ENCODE results near the gene IL17RC. TPM values are rescaled to one million over a fixed set of nuclear protein-coding genes. Genes with fewer than 3 reads are reported as not detected.
"Not testable (repeated sequence)": the region's sequence is repeated elsewhere in the genome, so short reads cannot be mapped to it uniquely, and the experiment has no call there.

IL17RC gene
- total RNA-seq, 4 donors from 2014 or later = 9.7 to 63.7 (median 33.9) TPM

GRCh38 chr3:9875448-9875847, 41.5 kb upstream of the IL17RC start:
- H3K27ac ChIP-seq = no peak overlapping the region
- intact Hi-C loops (cut with DNase I; ENCODE audit: low total_unique reads) = no loop called here
- TF ChIP-seq, protein P1, sequence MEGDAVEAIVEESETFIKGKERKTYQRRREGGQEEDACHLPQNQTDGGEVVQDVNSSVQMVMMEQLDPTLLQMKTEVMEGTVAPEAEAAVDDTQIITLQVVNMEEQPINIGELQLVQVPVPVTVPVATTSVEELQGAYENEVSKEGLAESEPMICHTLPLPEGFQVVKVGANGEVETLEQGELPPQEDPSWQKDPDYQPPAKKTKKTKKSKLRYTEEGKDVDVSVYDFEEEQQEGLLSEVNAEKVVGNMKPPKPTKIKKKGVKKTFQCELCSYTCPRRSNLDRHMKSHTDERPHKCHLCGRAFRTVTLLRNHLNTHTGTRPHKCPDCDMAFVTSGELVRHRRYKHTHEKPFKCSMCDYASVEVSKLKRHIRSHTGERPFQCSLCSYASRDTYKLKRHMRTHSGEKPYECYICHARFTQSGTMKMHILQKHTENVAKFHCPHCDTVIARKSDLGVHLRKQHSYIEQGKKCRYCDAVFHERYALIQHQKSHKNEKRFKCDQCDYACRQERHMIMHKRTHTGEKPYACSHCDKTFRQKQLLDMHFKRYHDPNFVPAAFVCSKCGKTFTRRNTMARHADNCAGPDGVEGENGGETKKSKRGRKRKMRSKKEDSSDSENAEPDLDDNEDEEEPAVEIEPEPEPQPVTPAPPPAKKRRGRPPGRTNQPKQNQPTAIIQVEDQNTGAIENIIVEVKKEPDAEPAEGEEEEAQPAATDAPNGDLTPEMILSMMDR (IDR thresholded peaks at IDR 0.05) = no peak
- no peak for TF ChIP-seq POLR2A (IDR thresholded peaks at IDR 0.05)

GRCh38 chr3:9876255-9876654, 40.6 kb upstream of the IL17RC start:
- H3K27me3 ChIP-seq; intact Hi-C loops (cut with DNase I; ENCODE audit: low total_unique reads); H3K4me1 ChIP-seq; H3K4me3 ChIP-seq; H3K9me3 ChIP-seq; DNase-seq; H3K36me3 ChIP-seq; H3K27ac ChIP-seq: not testable (repeated sequence)

More at GRCh38 chr3:9875448-9875847, 41.5 kb upstream of the IL17RC start:
- Histone ChIP-seq H3K36me3 (no peaks in the 10 kb centered on the region), H3K4me1 (peaks cover 0 to 5% of the 10 kb centered on the region in 2 donors), H3K9me3 (no peaks in the 10 kb centered on the region), H3K27me3 (no peaks in the 10 kb centered on the region), H3K4me3 (no peak overlapping the region)
- DNase-seq = no peak

DNA sequence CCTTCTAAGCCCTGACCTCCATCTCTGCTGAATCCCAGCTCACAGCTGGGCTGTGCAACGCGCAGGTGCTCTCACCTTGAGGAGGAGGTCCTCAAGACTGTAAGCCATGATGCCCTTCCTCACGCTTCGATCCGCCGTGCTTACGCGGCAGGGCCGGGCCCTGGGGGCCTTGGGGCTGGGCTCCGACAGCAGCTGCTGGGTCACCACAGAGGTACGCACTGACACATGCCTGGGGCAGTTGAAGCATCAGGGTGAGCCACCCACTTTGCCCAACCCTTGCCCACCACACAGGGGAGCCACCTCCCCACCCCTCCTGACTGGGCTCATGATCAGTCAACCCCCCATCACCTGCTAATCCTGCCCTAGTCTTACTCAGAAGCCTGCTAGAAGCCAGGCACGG, 39.9 kb upstream of the IL17RC start:
- H3K36me3 ChIP-seq = no peaks in the 10 kb centered on the region
- H3K27ac ChIP-seq = no peak overlapping the region
- peaks cover 0 to 5% of the 10 kb centered on the region in 2 donors for H3K4me1 ChIP-seq
- no peak for DNase-seq
- no peak overlapping the region for H3K4me3 ChIP-seq
- no peaks in the 10 kb centered on the region for H3K27me3 ChIP-seq
- intact Hi-C loops (cut with DNase I; ENCODE audit: low total_unique reads) = no loop called here
- no peak for TF ChIP-seq POLR2A (IDR thresholded peaks at IDR 0.05)
- TF ChIP-seq, protein P1 (IDR thresholded peaks at IDR 0.05) = no peak
- no peaks in the 10 kb centered on the region for H3K9me3 ChIP-seq

DNA sequence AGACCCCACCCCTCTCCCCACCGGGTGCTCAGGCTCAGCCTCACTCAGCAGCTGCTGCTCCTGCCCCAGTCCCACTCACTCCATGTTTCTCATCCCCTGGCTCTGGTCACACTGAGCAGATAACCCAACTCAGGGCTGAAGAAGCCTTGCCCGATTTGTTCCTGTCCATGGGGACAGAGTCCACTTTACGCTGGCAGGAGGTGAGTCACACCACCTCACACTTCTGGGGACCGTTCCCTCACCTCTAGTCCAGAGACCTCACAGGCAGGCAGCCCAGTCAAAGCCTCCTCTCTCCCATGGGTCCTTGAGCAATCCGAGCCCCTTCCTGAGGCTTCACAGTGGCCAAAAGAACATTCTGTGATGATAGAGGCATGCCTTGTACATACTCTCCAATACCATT, 38.2 kb upstream of the IL17RC start:
- intact Hi-C loops (cut with DNase I; ENCODE audit: low total_unique reads) = no loop called here
- TF ChIP-seq, protein P1 (IDR thresholded peaks at IDR 0.05) = no peak
- no peak for TF ChIP-seq POLR2A (IDR thresholded peaks at IDR 0.05)
- Histone ChIP-seq H3K4me1 (peaks cover 0 to 5% of the 10 kb centered on the region in 2 donors), H3K36me3 (no peaks in the 10 kb centered on the region), H3K27ac (no peak overlapping the region), H3K9me3 (no peaks in the 10 kb centered on the region), H3K27me3 (no peaks in the 10 kb centered on the region), H3K4me3 (no peak overlapping the region)
- no peak for DNase-seq

- DNase-seq = peak in 1 of 2 donors; percentile 60
- intact Hi-C loops (cut with DNase I; ENCODE audit: low total_unique reads) = no loop called here
- H3K27ac ChIP-seq = peak within 1 kb of the TSS; percentile 73 to 82
These were observed 36.9 kb upstream of the IL17RC start, which contains the start of gene CIDEC for GRCh38 chr3:9879830-9880549. TSS of gene CIDEC (minus strand) at chr3:9880253. CDS start at chr3:9878486, 1,767 bp downstream.

More at GRCh38 chr3:9879830-9880549, 36.9 kb upstream of the IL17RC start, which contains the start of gene CIDEC:
- Histone ChIP-seq H3K4me3 (no peak within 1 kb of the TSS), H3K27me3 (no peaks in the 10 kb centered on the region), H3K36me3 (no peaks in the 10 kb centered on the region), H3K4me1 (peaks cover 0 to 5% of the 10 kb centered on the region in 2 donors), H3K9me3 (no peaks in the 10 kb centered on the region)
- TF ChIP-seq, protein P1 (IDR thresholded peaks at IDR 0.05) = no peak
- no peak for TF ChIP-seq POLR2A (IDR thresholded peaks at IDR 0.05)
